NT2/D1 (cell line): ENCODE results near the gene DCDC2C.

ENCODE experiments used
- SUZ12 ChIP-seq: IDR thresholded peaks from 2 replicates; pipeline ENCODE4 v1.6.1; 2011; ENCODE audit not compliant: insufficient read length, insufficient read depth; ENCODE audit errors: extremely low read depth
- YY1 ChIP-seq: IDR thresholded peaks from 2 replicates; pipeline ENCODE4 v1.6.1; 2011; ENCODE audit not compliant: insufficient read length, insufficient read depth
- ZNF274 ChIP-seq: IDR thresholded peaks from 2 replicates; pipeline ENCODE4 v1.6.1; 2011; ENCODE audit warnings: mild to moderate bottlenecking, low read depth, low read length

- no peak for TF ChIP-seq SUZ12
- TF ChIP-seq ZNF274 = no peak
- no peak for TF ChIP-seq YY1
These were observed 5.2 kb downstream of the DCDC2C start for GRCh38 chr2:3708576-3708975.
